Activated T-cell treated with anti-CD3 and anti-CD28 coated beads for 4 hours (primary cell): ENCODE results near the gene SEBOX.
A peak's percentile ranks its signal among the peaks of the same experiment; 100 is the strongest.

Experiments used
- DNase-seq: peaks from one replicate; pipeline ENCODE4 v3.0.0-alpha.2; 2020

The SEBOX gene

DNA sequence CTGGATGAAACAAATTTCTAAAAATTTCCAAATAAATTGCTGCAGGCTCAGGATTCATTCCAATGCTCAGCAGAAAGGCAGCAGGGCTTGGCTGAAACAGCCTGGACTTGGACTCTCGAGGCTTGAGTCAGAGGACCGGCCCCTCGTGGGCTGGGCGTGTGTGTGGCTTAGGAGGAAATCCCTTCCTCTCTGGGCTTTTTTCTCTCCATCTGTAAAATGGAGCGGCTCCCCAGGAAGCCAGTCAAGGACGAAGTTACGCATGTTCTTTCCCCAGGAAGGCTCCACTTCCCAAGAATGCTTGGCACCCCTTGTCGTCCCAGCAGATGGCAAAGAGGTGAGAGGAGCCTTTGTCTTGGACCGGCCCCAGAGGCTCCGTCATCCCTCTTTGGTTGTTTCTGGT lies 27.5 kb upstream of the SEBOX start:
- DNase-seq: no peak

DNA sequence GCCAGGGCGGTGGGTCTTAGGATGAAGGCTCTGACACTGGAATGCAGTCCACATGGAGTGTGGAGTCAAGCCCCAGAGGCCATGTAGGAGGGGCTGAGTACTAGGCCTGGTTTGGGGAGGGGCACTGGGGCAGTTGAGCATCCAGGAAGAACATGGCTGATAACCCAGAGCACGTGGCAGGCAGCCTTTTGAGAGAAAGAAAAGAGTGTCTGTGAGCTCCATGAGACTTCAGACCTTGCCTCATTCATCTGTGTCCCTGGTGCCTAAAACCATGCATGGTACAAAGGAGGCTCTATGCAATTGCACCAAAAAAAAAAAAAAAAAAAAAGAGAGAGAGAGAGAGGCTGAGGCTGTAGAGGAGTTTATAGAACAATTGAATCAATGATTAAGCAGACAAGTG lies 26.4 kb upstream of the SEBOX start:
- DNase-seq: no peak

DNA sequence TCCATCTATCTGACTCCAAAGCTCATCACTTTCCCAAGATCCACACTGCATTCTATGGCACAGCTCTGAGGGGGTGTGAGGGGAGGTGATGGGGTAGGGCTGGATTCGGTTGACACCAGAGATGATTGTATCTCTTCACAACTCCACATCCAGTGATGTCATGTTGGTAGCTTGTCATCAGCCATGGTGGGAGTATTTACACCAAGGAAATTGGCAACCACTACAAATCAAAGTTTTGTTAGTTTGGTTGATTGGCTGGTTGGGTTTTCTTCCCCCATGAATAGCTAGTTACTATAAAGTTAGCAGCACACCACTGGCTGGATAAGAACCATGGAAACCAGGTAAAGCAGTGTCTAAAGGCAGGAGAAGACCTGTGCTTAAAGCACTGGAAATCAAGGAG lies 26.0 kb upstream of the SEBOX start:
- DNase-seq: no peak

DNA sequence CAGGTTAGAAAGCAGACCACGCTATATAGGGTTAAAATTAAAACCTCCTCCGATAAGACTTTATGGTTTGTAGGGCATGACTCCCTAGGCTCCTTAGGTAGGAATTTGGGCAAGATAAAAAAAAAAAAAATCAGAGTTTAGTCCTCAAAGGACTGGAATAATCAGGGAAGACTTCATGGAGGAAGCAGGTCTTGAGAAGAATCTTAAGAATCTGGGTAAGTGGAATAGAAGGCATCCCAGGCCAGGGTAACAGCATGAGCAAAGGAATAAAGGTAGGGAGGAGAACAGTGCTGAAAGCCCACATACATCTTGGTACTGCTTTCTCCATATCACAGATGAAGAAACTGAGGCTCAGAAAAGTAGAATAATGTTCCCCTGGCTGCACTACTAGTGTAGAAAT lies 25.6 kb upstream of the SEBOX start:
- DNase-seq: no peak

DNA sequence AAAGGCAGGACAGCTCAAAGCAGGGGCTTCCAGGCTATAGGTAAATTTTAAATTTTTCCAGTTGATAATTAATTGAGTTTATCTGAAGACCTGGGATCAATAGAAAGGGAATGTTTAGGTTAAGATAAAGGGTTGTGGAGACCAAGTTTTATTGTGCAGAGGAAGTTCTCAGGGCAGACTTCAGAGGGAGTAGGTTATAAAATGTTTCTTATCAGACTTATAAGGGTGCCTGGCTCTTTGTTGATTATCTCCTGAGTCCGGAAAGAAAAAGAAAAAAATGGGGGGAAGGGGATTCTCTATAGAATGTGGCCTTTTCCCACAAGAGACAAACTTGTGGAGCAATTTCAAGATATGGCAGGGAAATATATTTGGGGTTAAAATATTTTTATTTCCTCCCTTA lies 25.1 kb upstream of the SEBOX start:
- no peak for DNase-seq

DNA sequence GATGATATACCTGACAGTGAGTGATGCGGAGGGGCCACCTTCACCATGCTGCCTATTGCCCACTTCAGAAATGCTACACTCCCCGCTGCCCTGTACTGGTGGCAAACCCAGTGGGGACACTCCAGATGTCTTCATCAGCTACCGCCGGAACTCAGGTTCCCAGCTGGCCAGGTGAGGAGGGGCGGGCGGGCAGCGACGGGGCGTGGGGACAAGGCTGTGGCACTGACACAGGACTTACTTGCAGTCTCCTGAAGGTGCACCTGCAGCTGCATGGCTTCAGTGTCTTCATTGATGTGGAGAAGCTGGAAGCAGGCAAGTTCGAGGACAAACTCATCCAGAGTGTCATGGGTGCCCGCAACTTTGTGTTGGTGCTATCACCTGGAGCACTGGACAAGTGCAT lies 23.1 kb upstream of the SEBOX start:
- DNase-seq: no peak

DNA sequence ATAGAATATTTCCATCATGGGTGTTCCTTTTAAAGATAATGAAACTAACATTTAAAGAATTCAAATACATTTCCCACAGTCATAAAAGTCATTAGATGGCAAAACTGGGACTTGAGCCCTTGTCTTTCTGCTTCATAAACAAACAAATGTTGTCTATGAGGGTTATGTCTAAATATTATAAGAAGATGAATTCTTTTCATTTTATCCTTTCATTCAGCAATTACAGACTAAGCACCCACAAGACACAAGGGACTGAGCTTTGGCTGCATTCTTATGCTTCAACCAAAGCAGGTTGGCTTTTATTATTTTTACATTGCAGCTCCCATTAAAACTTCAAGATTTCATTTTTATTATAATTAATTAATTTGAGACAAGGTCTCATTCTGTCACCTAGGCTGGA lies 21.4 kb upstream of the SEBOX start:
- DNase-seq: no peak

DNA sequence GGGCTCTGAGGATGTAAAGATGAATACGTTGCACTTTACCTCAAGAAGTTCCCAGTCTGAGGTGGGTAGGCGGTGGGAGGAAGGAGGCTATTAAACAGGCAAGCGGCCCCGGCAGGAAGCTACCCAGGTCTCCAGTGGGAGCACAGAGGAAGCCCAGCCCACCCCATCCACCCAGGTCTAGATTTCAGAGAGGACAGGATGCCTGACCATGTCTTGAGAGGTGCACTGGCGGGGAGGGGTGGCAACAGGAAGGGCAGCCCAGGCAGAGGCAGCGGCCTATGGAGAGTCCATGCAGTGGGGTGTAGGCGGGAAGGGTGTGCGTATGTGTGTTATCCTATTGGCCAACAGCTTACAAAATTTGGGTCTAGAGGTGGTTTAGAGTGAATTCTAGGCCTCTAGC lies 20.4 kb upstream of the SEBOX start:
- no peak for DNase-seq

DNA sequence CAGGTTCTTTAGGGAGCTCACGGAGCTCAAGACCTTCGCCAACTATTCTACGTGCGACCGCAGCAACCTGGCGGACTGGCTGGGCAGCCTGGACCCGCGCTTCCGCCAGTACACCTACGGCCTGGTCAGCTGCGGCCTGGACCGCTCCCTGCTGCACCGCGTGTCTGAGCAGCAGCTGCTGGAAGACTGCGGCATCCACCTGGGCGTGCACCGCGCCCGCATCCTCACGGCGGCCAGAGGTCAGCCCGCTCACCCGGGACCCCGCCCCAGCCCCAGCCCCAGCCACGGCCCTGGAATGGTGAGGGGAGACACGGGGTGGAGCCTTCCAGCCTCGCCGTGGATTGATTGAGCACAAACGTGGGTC lies 20.0 kb upstream of the SEBOX start:
- DNase-seq: no peak

DNA sequence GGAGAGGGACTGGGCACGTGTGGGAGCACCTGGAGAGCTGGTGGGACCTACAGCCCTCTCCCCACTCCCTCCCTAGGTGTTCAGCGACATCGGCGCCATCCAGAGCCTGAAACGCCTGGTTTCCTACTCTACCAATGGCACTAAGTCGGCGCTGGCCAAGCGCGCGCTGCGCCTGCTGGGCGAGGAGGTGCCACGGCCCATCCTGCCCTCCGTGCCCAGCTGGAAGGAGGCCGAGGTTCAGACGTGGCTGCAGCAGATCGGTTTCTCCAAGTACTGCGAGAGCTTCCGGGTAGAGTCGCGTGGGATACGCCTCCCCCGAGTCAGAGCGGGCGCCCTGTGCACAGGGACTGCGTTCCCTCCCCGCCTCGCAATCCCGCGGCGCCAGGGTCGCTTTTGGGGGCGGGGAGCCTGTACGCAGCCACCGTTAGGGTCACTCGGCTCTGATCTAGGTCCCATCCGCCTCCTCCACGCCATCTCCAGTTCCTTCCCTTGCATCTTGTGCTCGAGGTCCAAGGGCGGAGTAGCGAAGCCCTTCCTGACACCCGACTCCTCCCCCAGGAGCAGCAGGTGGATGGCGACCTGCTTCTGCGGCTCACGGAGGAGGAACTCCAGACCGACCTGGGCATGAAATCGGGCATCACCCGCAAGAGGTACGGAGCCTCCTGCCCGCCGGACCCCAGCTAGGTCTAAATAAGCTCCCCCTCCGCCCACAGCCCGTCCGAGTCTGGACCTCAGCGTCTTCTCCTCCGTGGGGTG lies 19.5 kb upstream of the SEBOX start:
- peak; percentile 41 for DNase-seq

DNA sequence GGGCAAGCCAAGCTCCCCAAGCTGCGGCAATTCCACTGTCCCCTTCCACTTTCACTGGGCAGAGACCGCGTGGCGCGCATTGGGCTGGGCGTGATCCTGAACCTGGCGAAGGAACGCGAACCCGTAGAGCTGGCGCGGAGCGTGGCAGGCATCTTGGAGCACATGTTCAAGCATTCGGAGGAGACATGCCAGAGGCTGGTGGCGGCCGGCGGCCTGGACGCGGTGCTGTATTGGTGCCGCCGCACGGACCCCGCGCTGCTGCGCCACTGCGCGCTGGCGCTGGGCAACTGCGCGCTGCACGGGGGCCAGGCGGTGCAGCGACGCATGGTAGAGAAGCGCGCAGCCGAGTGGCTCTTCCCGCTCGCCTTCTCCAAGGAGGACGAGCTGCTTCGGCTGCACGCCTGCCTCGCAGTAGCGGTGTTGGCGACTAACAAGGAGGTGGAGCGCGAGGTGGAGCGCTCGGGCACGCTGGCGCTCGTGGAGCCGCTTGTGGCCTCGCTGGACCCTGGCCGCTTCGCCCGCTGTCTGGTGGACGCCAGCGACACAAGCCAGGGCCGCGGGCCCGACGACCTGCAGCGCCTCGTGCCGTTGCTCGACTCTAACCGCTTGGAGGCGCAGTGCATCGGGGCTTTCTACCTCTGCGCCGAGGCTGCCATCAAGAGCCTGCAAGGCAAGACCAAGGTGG lies 16.3 kb upstream of the SEBOX start:
- DNase-seq: no peak

DNA sequence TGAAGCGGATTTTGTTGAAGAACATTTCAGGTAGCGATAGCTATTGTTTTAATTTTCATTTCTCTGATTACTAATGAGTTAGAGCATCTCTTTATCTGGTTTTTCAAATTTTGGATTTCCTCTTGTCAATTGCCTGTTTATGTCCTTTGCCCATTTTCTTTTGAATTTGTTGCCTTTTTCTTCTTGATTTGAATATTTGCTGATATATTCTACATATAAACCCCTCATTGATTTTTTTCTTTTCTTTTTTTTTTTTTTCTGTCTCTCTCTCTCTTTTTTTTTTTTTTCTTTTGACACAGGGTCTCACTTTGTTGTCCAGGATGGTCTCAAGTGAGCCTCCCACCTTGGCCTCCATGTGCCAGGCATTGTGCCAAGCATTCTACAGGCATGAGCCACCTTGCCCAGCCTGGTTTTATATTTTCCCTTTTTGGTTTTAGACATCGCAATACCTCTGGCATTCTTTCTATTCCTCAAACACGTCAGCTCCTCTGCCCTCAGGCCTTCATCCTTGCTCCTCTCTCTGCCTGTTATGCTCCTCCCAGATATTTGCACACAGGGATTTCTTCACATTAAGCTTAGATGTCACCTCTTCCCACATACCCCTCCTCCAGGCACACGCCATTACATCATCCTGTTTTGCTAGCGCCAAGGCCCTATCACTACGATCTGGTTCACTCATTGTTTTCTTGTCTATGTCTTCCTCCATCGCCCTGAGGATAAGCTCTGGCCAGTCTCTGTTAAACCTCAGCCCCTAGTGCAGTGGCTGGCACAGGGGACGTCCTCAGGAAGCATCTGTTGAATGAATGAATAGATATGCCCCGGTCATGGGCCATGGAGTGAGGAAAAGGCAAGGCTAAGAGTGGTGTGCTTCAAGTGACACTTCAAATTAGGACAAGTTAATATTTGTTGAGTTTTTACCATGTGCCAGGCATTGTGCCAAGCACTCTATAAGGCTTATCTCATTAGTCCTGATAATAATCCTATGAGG lies 15.1 kb upstream of the SEBOX start:
- no peak for DNase-seq

DNA sequence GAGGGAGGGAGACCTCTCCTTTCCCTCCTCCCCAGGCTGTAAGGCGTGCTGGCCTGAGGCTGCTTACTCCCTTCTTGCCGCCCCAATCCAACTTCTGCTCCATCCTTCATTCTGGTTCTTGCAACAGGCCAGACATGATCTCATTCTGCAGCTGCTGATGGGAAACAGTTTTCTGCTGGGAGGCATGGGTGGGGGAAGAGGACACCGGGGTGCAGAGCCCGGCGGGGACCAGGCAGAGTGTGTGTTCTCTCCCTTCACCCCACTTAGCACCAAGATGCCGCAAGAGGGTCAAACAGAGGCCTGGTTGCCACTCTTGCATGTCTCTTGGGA lies 7.9 kb upstream of the SEBOX start:
- DNase-seq: no peak

DNA sequence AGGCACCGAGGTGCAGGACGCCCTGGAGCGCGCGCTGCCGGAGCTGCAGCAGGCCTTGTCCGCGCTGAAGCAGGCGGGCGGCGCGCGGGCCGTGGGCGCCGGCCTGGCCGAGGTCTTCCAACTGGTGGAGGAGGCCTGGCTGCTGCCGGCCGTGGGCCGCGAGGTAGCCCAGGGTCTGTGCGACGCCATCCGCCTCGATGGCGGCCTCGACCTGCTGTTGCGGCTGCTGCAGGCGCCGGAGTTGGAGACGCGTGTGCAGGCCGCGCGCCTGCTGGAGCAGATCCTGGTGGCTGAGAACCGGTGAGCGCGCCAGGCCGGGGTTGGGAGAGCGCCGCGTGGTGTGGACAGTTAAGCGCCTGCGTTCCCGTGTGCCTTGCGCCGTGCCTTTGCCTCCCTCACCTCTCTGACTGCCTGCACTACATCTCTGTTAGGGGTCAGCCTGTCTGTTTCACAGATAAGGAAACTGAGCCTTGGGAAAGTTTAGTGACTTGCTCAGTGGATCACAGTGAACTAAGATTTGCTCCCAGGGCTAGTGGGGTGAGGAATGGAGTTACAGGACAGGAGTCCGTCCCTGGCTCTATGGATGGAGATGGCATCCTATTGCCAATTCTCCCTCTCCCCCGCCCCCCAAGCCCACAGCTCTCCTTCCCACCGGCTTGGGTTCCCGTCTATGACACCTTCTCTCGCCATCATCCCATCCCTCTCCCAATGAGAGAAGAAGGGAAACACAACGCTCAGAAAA lies 7.4 kb upstream of the SEBOX start:
- DNase-seq: no peak

DNA sequence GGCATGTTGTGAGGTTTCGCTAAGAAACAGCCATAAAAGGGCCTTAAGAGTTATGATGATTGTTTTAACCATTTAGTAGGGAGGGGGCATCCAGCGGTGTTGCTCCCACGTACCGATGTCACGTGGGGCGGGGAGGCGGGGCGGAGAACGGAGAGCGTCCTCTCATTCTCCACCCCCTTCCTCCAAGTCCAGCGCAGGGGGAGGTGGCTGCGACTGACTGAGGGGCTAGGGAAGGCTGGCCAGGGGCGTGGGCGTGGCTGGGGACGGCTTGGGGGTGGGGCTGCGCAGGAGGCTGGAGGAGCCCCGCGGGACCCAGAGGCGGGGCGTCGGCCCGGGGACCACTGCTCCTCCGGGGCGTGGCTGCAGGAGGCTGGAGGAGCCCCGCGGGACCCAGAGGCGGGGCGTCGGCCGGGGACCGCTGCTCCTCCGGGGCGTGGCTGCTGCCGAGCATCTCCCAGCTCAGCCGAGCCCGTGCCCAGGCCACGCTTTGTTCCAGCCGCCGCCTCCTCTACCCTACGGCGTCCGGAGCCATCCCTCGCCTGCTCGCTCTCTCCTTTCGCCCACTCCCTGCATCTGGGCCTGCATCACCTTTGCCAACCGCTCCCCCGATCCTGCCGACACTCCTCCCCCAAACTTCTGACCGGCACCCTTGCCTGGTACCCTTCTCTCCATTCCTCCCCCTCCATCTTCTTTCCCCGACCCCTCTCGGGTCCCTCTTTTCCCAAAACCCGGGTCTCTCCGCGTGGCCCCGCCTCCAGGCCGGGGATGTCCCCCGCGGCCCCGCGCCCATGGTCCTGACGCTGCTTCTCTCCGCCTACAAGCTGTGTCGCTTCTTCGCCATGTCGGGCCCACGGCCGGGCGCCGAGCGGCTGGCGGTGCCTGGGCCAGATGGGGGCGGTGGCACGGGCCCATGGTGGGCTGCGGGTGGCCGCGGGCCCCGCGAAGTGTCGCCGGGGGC lies 6.5 kb upstream of the SEBOX start, which contains the start of gene SARM1:
TSS of gene SARM1 (plus strand) at position 450 of the 958 bp plus-strand sequence. CDS start at position 789, 339 bp downstream.
- DNase-seq: peak; percentile 78

DNA sequence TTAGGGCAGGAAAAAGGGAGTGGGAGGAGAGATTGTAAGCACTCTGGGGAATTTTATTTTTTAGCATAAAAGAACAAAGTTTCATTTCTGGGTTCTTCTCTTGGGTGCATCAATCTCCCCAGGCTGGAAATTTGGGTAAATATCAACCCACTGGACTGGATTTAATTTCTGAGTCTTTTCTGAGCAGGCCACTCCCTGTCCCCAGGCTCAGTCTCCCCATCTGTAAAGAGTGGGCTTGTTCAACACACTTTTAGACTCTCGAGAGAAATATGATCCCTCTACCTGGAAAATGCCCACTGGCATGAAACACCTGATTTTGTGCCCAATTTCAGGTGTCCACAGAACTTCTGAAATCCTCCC lies 5.7 kb upstream of the SEBOX start:
- no peak for DNase-seq

DNA sequence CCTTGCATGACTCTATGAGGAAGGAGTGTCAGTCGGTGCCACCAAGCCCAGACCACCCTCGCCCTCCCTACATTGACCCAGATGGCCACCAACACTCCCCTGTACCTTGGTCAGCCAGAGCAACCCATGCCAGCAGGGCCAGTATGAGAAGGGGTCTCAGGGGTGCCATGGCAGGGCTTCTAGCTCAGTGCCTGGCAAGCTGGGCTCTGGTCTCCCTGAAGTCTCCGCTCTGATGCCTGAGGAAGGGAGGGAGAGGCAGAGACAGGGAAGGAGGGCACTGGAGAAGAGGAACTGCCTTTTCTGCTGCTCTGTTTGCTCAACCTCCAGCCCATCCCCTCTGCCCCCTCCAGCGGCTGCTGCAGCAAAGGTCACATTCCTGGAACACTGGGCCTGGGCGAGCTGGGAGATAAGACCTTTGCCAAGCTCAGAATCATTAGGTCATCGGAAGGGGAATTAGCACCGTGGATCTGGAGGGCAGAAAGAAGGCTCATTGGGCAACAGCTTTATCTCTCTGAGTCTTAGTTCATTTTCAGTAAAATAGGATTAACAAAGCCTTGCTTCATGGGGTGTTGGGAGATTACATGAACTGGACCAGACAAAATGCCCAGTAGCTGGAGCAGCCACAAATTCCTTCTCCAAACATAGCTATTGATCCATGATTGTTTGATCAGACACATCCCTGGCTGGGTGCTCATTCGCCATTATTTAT lies 5.2 kb upstream of the SEBOX start, which contains the start of gene VTN:
TSS of gene VTN (minus strand) at position 273 of the 709 bp plus-strand sequence. CDS start at position 169, 104 bp downstream.
- DNase-seq: no peak

DNA sequence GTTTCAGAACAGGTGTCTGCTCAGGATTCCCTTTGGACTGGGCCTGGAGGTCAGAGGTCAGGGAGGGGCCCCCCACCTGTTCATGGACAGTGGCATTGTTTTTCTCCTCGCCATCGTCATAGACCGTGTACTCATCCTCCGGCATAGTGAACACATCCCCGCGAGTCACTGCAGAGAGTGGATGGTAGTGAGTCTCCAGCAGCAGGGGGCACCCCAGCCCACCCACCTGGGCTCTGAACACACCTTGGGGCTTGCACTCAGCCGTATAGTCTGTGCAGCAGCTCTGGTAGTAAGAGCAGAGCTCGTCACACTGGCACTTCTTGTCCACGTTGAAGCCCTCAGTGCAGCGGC lies 4.7 kb upstream of the SEBOX start:
- DNase-seq: no peak

DNA sequence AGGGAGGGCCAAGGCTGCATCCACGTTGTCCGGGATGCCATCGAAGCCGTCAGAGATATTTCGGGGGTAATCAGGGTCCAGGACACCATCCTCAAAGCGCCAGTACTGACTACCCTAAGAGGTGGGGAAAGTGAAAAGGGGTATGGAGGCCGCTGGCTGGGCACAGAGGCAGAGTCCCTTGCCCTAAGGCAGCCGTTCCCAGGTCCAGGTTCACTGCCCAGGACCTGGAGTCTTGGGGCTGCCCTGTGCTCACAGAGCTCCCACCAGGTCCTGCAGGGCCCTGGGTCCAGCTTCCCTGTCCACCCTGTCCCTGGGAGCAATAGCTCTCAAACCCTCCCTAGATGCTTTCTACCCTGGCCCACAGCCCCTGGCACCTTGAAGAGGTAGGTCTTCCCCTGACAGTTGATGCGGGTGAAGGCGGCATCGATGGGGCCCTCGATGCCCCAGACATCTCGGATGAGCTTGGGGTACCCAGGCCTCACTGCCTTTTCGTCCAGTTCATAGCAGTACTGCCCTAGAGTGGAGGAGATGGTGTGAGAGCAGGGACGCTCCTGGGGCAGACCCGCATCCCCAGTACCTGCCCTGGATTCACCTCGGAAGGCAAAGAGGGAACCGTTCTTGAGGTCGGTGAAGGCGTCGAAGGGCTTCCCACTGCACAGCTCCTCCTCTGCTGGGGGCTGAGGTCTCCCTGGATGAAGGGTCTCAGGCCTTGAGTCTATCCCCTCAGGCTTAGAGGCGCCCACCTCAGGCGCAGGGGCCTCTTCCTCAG lies 4.1 kb upstream of the SEBOX start:
- DNase-seq: no peak

DNA sequence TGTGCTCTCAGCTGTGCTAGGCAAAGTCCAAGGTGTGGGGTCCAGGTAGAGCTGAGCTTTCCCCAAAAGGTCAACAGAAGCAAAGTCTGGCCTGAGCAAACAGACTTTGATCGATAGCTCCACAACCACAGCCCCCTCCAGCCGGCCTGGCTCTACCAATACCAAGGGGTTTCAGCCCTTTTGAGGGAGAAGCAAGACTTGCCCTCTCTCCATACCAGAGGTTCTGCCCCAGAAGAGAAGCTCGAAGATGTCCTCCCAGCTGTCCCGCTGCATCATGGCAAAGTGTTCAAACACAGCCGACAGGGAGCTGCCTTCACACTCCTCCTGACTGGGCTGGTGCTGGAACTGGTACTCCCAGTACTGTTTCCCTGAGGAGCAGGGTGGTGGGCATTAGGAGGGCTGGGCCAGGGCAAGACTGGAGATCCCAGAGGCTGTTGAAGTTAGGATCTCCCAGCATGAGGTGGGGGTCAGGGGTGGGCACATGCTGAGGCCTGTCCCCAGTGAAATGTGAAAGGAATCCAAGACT lies 3.4 kb upstream of the SEBOX start:
- DNase-seq: no peak
